Hypothalamus (tissue), 51 donors: Measurements from ENCODE around the gene LRP1.

Experiments
- DNase-seq, 51 donors: peaks; one replicate each; lab custom pipeline; 2025; lab: John Stamatoyannopoulos, UW

Gene LRP1

GRCh38 chr12:57262126-57262822 lies 134.0 kb downstream of the LRP1 start:
- no peak for DNase-seq
